Left cardiac atrium (tissue), 4 donors: ENCODE results near the gene BTBD18. TPM values are rescaled to one million over a fixed set of nuclear protein-coding genes. Genes with fewer than 3 reads are reported as not detected.
A peak's percentile ranks its signal among the peaks of the same experiment; 100 is the strongest.

Experiments
- ATAC-seq, 2 donors: fragments of 200-7000 bp; cut with Tn5 transposase; one replicate each; pipeline ENCODE4 v1.9.1; 2020; ENCODE audit warnings: mild to moderate bottlenecking in 2 of 2, moderate library complexity in 2 of 2
- DNase-seq: peaks from one replicate; pipeline ENCODE4 v3.0.0-alpha.2; 2020
- intact Hi-C, 2 donors: fragments of 100-400 bp; cut with DNase I; formaldehyde crosslinking; loops; one replicate each; pipeline versions ENCODE4 v1.14.1 to v1.15.1; 2022 to 2023
- total RNA-seq, 2 donors: library from RNA; stranded (reverse); fragmentation: NEBNext Ultra II Directional; extraction: Animal tissue kit (Norgen Biotek cat#: 25700); gene quantifications; one replicate each; pipeline ENCODE4 v1.2.1, GENCODE V29; 2021
- donor health status: DM: no; HTN: yes; CAD: no.
- donor health status: DM: no; HTN: yes; CAD: no; lungs with severe emphysema.
- donor health status: DM: yes; HTN: yes; CAD: no.
- donor health status: Dilated cardiomyopathy.

BTBD18 gene
- total RNA-seq, 2 donors from 2014 or later: not detected

DNA sequence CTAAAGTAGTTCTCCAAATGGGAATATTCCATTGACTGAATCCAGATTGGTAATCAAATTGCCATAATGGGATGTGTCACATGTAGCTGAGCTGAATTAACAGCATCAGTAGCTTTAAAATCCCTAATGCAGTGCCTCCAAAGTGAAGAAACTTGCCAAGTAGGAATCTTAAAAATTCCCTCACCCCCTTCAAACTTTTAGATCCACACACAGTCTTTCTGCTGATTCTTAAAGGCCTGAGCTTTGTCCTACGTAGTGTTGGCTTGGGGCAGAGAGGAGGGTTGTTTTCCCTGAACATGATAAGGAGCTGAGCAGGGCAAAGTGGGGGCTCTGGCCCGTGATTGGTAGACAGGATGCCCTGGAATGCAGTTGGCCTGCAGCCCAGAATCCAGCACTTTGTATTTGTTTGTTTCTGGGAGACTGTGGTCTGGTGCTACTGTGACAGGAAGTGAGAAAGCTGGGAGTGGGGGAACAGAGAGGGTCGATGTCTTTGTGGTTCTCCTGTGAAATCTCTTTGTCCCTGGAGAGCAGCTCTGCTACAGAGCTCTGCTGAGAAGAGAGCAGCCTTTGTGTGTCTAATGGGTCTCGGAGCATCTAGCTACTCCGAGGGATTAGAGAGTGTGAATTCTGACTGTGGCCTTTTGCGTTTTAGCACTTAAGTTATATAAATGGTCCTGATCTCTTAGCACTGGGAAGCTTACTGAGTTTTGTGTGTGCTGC is 26.9 kb upstream of the BTBD18 start:
- DNase-seq (peak; percentile 94), ATAC-seq (peak; percentile 93 to 94)
- intact Hi-C loops: no loop called here

- ATAC-seq (peak in 1 of 2 donors; percentile 15), DNase-seq (no peak)
- intact Hi-C loops: loop anchor here in 1 of 2 donors (2.0 kb wide), 1 partner anchor 15 kb away; no protein-coding TSS in a partner anchor
These were observed 26.3 kb upstream of the BTBD18 start for GRCh38 chr11:57777969-57778317.

- ATAC-seq (no peak), DNase-seq (no peak)
- intact Hi-C loops: loop anchor here in 1 of 2 donors (2.0 kb wide), 1 partner anchor 14 kb away; no protein-coding TSS in a partner anchor
These were observed 25.1 kb upstream of the BTBD18 start for GRCh38 chr11:57776577-57777210.

- intact Hi-C loops: loop anchor here in 1 of 2 donors (2.0 kb wide), 1 partner anchor 13 kb away; no protein-coding TSS in a partner anchor
- ATAC-seq (peak in 1 of 2 donors; percentile 3), DNase-seq (no peak)
These were observed 24.5 kb upstream of the BTBD18 start for GRCh38 chr11:57776031-57776521.

DNA sequence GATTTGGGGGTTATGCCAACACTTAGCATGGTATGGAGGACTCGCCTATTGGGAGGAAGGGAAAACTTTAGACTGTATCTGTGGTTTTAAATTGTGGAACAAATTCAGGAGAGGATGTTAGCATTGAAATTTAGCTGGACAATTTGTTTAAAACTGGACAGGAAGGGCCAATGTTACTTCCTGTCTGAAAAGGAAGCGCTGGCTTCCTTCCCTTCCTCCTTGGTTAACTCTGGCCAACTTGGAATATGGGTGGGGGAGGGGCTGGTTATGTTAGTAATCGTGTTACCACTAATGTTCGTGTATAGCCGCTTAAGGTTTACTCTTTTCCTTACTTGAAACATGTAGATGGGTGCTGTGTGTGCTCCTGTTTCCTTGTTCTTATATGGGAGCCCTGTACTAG is 23.9 kb upstream of the BTBD18 start:
- peak; percentile 54 for DNase-seq
- intact Hi-C loops: no loop called here
- no peak for ATAC-seq

GRCh38 chr11:57773026-57773598 is 21.5 kb upstream of the BTBD18 start:
- DNase-seq (no peak), ATAC-seq (no peak)
- intact Hi-C loops: no loop called here

- DNase-seq: no peak
- intact Hi-C loops: no loop called here
- no peak for ATAC-seq
These were observed 20.9 kb upstream of the BTBD18 start for GRCh38 chr11:57772562-57772961.

DNA sequence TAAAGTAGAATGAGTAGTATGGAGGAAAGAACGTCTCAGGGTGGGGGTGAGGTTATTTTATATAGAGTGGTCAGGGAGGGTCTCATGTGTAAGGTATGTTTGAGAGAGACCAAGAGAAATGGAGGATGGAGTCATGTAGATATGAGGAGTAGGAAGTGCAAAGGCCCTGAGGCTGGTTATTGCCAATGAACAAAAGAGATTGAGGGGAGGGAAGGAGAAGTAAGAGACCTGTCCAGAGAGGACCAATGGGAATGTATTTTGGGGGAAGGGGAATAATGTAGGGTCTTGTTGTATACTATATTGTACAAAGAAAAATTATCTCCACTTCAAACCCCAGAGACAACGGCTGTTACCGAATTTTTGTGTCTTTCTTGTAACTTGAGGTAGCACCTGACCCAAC is 19.7 kb upstream of the BTBD18 start:
- intact Hi-C loops: no loop called here

DNA sequence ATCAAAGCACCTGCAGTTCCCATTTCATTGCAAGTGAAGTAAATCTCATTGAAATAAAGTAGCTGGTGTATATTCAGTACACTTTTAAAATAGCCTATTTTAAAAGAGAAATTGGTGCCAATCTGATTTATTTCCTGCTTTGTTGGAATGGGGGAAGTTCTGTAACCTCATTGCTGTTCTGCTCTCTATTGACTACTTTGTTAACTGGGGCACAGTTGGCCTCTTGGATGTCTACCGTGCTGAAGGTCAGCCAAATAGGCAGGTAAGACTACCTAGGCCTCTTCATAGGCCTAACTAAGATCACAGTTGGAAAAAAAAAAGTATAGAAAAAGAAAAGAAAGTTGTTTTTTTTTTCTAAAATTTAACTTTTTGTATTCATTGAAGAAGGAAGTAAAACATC is 19.2 kb upstream of the BTBD18 start:
- DNase-seq (no peak), ATAC-seq (no peak)
- intact Hi-C loops: no loop called here

More for the DNA sequence above, 19.7 kb upstream of the BTBD18 start:
- no peak for ATAC-seq
- no peak for DNase-seq

- ATAC-seq (no peak), DNase-seq (no peak)
- intact Hi-C loops: no loop called here
These were observed 13.4 kb upstream of the BTBD18 start for GRCh38 chr11:57764972-57765371.

- no peak for ATAC-seq
- intact Hi-C loops: no loop called here
- DNase-seq: no peak
These were observed 12.9 kb upstream of the BTBD18 start for GRCh38 chr11:57764566-57764965.

- intact Hi-C loops: no loop called here
- DNase-seq: no peak
- no peak for ATAC-seq
These were observed 12.4 kb upstream of the BTBD18 start for GRCh38 chr11:57764021-57764420.

GRCh38 chr11:57763568-57763967 is 11.9 kb upstream of the BTBD18 start:
- DNase-seq: no peak
- peak; percentile 25 to 51 for ATAC-seq
- intact Hi-C loops: loop anchor here in 1 of 2 donors (2.0 kb wide), 1 partner anchor 13 kb away; no protein-coding TSS in a partner anchor

DNA sequence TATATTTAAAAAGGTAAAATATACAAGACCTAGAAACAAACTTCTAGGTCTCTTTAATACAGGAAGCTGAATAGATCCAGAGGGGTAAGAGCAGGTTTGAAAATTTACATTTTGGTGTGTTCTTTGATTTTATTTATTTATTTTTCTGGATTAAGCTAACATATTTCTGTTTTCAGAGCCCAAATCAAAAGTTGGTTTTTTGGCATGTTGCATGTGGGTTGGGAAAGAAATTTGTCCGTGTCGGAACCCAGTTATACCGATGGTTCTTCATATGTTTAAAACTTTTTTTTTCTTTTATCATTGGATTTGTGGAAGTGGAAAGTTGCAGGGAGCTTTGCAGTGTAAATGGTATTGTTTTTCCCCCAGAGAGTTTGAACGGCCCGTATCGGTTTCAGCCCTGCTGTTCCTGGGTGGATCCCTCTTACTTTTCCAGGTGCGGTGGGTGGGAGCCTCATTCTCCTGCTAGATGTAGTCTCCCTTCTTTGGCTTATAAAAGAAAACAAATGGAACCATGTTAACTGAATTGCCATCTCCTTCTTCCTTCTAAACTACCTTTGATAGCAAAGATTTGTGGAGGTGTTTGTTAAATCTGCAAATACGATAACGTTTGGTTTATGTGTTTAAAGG is 10.7 kb upstream of the BTBD18 start:
- peak in 1 of 2 donors; percentile 54 for ATAC-seq
- intact Hi-C loops: loop anchor here in 1 of 2 donors (2.0 kb wide), 1 partner anchor 14 kb away; no protein-coding TSS in a partner anchor
- no peak for DNase-seq

DNA sequence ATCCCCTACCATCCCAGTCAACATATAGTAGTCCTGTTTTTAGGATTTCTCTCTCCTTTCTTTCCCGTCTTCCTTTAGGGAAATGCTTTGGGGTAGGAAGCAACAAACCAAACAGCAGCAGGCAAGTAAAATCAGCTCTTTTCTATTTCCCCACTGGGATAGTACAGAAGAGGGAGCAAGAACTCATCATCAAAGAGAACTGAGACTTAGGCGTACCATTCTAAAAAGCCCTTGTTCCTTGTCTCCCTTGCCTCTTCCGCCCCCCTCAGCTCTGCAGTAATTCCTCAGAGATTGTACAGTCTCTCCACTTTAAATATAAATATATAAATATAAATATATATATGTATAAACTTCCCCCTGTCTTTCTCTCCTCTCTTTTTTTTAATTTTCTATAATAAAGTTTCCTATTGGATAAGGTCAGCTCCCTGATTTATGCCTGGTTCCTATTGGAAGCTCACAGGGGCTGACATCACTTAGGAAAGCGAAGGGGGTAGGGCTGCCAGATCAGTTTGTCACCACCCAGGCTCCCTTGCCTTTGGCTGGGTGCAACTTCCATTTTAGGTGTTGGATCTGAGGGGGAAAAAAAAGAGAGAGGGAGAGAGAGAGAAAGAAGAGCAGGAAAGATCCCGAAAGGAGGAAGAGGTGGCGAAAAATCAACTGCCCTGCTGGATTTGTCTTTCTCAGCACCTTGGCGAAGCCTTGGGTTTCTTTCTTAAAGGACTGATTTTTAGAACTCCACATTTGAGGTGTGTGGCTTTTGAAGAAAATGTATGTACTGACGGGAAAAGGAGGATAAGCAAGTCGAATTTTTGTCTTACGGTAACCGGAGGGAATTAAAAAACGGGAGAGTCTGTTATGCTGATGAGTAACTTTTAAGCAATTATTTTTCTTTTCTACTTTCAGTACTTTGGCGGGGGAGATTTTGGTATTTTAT is 9.9 kb upstream of the BTBD18 start, which contains the start of gene CTNND1:
Gene CTNND1 (plus strand): TSS at position 502 of the 934 bp plus-strand sequence. CDS start 29,677 bp downstream, outside the sequence.
- ATAC-seq (peak; percentile 99 to 100), DNase-seq (peak; percentile 89)
- intact Hi-C loops: loop anchor here in 1 of 2 donors (2.0 kb wide), 1 partner anchor 15 kb away; no protein-coding TSS in a partner anchor

DNA sequence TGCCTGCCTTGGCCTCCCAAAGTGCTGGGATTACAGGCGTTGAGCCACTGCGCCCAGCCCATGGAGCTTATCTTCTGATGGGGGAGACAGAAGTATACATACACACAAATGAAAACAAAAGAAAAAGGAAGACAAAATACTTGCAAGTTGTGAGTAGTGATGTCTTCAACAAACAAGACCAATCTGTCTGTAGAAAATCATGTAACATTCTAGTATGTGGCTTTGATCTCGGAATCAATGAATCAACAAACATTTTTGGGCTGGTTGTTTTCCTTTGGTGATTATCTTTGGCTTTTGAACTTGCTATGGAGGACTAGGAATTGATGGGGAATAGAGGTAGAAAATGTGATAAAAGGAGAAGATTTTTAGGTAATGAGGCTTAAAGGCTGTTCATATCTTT is 6.6 kb upstream of the BTBD18 start:
- no peak for DNase-seq
- ATAC-seq: no peak
- intact Hi-C loops: no loop called here

DNA sequence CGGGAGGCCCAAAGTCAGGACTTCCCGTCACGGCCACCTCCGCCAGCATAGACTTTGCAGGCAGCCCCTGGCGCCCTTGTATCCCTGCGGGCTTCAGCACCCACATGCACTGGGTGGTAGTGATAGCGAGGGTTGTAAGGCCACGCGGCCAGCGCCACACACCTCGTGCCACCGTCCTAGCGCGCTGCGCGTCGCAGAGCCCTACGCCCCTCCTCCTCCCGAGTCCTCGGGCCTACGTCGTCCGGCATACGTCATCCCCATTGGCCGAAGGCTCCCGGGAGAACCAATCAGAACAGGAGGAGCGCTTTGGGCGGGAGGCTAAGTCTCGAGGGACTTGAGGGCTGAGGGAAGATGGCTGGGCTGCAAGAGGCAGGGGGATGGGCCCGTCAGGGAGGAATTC is 1.3 kb upstream of the BTBD18 start:
- intact Hi-C loops: no loop called here
- DNase-seq (no peak), ATAC-seq (no peak)

DNA sequence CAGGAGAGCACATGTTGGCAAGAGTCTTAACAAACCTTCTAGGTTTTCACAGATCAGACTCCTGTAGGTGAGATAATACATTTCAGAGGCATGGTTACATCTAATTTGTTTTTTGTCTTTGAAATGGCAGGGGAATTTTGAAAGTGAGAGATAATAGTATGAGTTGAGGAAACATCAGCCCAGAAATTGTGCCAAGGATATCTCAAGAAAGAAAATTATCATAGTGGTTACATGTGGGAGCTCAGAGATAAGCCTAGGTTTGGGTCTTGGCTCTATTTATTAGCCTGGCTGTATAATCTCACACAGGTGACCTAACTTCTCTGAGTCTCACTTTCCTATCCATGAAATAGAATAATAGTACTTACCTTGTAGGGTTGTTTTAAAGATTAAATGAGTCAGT is 443 bp downstream of the BTBD18 start:
- ATAC-seq (no peak), DNase-seq (no peak)
- intact Hi-C loops: loop anchor here in 1 of 2 donors (2.0 kb wide), 1 partner anchor 50 kb away; no protein-coding TSS in a partner anchor
